Right lung (tissue), 5 donors: ENCODE results near the gene CGNL1. TPM values are rescaled to one million over a fixed set of nuclear protein-coding genes. Genes with fewer than 3 reads are reported as not detected.

ENCODE experiments used
- DNase-seq, 2 donors: peaks; one replicate each; pipeline ENCODE4 v3.0.0-alpha.2; 2013
- polyA plus RNA-seq, 5 donors: library from polyadenylated mRNA; unstranded; fragments of 120-200 nt; gene quantifications; one replicate each; pipeline versions ENCODE4 v1.2.1 to v1.2.3, GENCODE V29; 2013; ENCODE audit warnings: inconsistent platforms in 1 of 5, low replicate concordance in 1 of 5; ENCODE audit not compliant: insufficient read length in 5 of 5, insufficient read depth in 1 of 5

The CGNL1 gene
- polyA plus RNA-seq, 5 donors: 20.9 to 39.8 (median 28.7) TPM

GRCh38 chr15:57421110-57421509 lies 44.8 kb downstream of the CGNL1 start:
- DNase-seq: no peak

DNA sequence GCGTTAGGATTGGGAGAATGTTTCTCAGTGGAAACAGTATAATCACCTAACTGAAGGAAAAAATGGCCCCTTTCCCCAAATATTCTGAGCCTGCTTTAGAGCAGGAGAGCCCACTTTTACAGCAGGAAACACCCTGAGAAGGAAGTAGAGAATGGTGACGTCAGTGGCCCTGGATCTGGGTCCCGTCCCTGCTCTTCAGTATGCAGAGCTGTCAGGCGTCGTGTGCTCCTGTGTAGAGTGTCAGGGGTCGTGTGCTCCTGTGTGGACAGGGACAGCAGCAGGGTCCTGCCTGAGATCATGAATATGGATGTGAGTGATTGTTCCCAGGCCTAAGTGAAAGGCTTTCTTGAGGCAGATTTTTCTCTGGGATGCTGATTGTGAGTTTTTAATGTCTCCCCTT lies 45.2 kb downstream of the CGNL1 start:
- DNase-seq: no peak

DNA sequence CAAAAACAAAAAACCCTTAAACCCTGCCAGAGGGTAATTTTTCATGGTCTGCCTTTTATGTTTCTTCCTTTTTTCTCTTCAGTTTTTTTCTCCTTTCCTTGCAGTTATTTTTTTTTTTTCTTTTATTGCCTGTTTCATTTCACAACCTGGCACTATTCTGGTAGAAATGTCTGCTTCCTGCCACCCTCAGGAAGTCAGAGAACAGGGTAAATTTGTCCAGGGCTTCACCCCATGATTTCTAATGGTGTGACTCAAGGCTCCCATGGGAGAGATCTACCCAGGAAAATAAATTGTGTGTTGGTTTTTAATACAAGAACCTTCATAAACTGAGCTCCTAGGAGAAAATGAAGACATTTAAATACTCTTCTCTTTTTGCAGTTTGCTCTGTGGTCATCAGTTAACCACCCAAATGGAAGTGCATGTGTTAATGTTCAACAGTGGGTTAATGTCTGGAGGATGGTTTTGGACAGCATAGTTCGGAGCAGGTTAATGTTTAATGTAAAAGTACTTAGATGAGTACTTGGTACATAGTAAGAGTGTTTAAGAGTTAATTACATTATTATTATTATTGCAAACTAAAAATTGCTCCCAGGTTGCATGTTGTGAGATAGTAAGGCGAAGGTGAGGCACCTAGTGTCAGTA lies 45.9 kb downstream of the CGNL1 start:
- no peak for DNase-seq

GRCh38 chr15:57423599-57424140 lies 47.4 kb downstream of the CGNL1 start:
- no peak for DNase-seq

DNA sequence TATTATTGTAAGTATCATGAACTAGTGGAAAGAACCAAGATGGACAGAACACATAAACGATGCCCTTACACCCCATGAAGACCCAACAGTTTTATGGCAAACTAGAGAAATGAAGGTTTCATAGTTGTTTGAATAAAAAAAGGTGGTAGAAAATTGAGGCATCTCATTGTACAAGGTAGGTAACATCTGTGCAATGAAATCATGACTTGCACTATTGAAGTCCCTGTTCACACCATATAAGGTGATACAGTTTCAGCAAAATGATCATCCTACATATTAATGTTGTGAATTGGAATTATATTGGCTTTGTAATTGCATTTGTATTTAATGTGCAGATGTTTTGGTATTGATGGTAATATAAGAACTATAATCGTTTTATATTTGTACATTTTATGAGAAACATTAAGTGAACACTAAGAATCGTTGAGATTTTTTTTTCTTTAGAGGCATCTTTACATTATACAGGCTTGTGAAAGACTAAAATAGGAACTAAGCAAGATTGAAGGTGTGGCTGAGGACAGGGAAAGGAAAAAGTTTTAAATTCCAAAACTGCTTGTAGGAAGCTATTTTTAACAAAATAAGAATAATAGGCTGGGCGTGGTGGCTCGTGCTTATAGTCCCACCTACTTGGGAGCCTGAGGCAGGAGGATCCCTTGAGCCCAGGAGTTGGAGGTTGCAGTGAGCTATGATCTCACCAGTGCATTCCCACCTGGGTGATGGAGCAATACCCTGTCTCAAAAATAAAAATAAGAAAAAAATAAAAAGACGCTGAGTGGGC lies 48.5 kb downstream of the CGNL1 start:
- DNase-seq: no peak

- DNase-seq: no peak
Observed at GRCh38 chr15:57425842-57426241, 49.5 kb downstream of the CGNL1 start.

DNA sequence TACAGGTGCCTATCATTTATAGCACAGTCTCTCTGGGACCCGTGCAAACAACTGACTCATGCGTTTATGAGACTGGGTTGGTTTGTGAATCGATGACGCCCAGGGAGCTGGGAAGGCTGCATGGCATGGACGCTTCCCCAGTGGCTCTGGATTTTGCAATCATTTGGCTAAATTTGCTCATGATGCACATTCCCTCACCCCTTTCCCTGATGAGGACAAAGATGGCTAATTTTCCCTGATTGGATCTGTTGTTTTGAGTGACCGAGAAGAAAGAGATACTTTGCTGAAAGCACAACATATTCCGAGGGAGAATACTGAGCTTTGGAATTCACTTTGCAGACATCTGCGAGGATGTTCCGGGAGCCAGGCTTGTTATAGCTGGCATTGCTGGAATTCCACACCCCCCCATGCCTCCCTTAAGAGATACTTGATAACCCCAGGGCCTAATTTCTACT lies 51.1 kb downstream of the CGNL1 start:
- no peak for DNase-seq

DNA sequence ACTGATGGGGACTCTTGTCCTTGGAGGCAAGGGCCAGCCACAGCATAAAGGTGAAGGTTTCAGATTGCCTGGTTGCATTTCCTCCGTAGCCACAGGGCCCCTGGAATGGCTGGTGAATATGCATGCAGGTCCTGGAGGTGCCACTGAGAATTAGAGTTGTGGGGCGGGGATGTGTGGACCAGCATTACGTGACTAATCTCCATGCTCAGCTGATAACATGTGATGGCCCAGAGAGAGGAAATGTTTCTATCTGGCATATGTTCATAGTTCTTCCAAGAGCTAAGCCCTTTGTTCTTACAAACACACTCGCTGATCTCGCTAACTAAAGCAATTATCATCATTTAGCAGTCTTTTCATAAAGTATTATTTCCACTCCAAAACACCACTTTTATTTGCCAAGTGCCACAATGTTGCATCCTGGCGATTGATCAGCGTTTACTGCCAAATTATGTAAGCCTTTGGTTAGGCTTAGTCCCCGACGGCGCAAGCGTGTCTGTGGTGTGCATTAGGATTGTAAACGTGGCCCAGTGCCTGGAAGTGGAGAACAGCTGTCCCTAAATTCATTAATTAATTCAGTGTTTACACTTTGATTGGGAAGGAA lies 55.9 kb downstream of the CGNL1 start:
- DNase-seq: peak; percentile 43 to 48

DNA sequence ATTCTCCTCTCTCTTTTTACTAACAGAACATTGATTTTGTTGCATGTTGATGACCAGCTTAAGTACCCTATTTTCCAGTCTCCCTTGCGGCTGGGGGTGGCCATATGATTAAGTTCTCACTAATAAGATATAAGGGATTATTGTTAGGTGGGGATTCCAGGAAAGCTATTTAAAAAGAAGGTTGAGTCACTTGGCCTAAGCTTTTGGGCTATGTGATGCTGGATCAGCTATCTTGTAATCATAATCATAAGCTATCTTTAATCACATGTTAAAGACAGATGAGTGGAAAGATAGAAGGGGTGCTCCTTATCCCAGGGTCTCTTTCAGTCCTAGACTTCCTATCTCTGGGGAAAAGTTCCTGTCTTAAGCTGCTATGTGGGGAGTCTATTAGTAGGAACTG lies 59.9 kb downstream of the CGNL1 start:
- DNase-seq: no peak

- no peak for DNase-seq
Observed at GRCh38 chr15:57436961-57437360, 60.7 kb downstream of the CGNL1 start.

DNA sequence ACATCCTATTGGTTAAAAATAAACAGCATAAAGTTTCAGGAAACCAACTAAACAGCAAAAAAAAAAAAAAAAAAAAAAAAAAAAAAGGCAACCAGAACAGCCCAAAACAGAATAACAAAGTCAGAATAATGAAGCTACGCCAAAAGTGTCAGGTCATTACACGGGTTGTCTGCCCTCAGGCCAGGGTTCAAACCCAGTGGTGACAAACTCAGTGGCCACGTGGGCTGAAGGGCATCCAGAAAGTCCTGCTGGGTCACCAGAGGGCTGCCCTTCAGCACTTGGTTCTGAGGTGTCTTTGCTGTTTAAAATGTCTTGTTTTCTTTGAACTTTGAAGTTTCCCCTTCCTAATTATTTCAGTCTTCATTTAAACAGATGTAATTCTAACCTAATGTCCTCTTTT lies 61.3 kb downstream of the CGNL1 start:
- DNase-seq: no peak

DNA sequence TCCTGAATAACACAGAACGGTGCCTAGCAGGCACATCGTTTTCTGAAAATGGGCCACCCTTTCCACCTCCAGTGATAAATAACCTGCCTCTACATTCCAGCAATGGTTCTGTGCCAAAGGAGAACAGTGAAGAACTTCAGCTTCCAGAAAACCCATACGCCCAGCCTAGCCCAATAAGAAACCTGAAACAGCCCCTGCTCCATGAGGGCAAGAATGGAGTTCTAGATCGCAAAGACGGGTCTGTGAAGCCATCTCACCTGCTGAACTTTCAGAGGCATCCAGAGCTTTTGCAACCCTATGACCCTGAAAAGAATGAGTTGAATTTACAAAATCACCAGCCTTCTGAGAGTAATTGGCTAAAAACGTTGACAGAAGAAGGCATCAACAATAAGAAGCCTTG lies 61.9 kb downstream of the CGNL1 start:
- DNase-seq: no peak

- DNase-seq: no peak
Observed at GRCh38 chr15:57439128-57440027, 63.1 kb downstream of the CGNL1 start.

DNA sequence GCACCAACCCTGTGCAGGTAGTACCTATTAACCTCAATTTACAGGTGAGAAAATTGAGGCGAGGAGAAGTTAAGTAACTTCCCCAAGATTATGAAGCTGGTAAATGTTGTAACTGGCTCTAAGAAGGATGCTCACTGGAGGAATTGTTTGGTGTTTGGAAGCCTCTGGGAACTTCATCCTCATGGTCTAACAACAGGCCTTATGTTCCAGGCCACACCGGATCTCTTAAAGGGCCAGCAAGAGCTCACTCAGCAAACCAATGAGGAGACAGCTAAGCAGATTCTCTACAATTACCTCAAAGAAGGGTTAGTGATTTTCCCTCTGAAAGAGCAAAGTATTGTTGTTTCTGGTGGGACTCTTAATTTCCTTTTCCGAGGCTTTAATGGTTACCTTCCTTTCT lies 63.9 kb downstream of the CGNL1 start:
- DNase-seq: no peak

GRCh38 chr15:57440799-57441198 lies 64.5 kb downstream of the CGNL1 start:
- DNase-seq: no peak

- no peak for DNase-seq
Observed at GRCh38 chr15:57442335-57442734, 66.0 kb downstream of the CGNL1 start.

DNA sequence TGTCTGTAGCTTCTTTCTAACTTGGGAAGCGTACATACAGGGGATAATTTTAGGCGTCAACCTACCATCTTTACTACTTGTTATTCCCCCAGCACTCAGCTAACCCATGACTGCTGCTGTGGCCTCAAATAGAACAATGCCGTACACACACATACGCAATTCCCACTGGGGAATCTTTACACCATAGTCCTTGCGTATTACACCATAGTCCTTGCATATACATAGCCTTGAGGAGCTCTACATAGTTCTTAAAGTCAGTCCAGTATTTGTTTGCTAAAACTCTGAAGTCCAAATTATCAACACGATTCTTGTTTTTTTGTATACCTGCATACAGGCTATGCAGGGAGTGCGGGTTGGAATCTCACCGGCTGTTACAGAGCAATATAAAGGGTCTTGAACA lies 67.2 kb downstream of the CGNL1 start:
- no peak for DNase-seq

GRCh38 chr15:57444877-57445513 lies 68.7 kb downstream of the CGNL1 start:
- DNase-seq: no peak

DNA sequence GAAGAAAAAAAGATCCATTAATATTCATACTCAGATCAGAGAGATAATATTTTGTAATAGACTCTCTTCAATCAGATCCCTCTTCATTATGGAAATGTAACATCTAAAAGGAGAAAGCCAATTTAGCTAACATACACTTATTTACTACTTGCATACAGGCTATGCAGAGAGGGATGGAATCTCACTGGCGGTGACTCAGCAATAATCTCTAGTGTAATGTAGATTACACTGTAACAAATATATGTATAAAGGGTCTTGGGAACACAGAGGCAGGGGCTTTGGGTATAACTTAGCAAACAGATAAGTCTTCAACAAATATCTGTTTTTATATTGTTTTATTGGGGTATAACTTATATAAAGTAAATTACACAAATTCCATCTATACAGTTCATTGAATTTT lies 69.6 kb downstream of the CGNL1 start:
- DNase-seq: no peak

- no peak for DNase-seq
Observed at GRCh38 chr15:57446393-57446792, 70.1 kb downstream of the CGNL1 start.

DNA sequence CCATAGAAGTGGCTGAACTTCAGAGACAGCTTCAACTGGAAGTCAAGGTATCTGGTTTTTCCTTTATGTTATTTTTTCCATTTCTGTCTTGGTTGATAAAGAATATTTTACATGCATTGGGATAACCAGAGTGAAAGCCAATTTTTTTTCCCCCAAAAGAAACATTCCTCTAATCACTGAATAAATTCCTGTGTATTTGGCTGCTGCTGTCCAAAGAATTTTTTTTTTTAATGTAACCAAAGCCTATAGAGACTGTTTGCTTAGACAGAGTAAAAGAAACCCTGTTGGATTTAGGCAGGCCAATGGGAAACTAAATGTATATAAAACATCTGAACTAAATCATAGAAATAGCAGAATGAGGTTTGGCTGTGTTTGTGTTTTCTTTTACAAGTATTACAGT lies 75.2 kb downstream of the CGNL1 start:
- DNase-seq: no peak
